GM21526 (cell line): Measurements from ENCODE around the gene C1orf141.
"Not testable (repeated sequence)": the region's sequence is repeated elsewhere in the genome, so short reads cannot be mapped to it uniquely, and the experiment has no call there.

Experiments used
- ATAC-seq: cut with Tn5 transposase; IDR thresholded peaks from one replicate; pipeline ENCODE4 v1.9.1; 2021; ENCODE audit warnings: moderate library complexity; ENCODE audit not compliant: unreplicated experiment, low FRiP score

The C1orf141 gene

GRCh38 chr1:67094191-67094590, 40.6 kb downstream of the C1orf141 start:
- ATAC-seq = no peak

- ATAC-seq = no peak
Observed at GRCh38 chr1:67089685-67090208, 45.0 kb downstream of the C1orf141 start.

- ATAC-seq = no peak
Observed at GRCh38 chr1:67088440-67088839, 46.3 kb downstream of the C1orf141 start.

- ATAC-seq = no peak
Observed at GRCh38 chr1:67085326-67085725, 49.4 kb downstream of the C1orf141 start.

- no peak for ATAC-seq
Observed at GRCh38 chr1:67084765-67085318, 49.9 kb downstream of the C1orf141 start.

GRCh38 chr1:67078291-67078690, 56.5 kb downstream of the C1orf141 start:
- ATAC-seq = no peak

GRCh38 chr1:67077593-67077992, 57.2 kb downstream of the C1orf141 start:
- no peak for ATAC-seq

GRCh38 chr1:67072749-67073148, 62.0 kb downstream of the C1orf141 start:
- no peak for ATAC-seq

GRCh38 chr1:67067655-67068054, 67.1 kb downstream of the C1orf141 start:
- ATAC-seq = not testable (repeated sequence)

GRCh38 chr1:67062412-67062811, 72.4 kb downstream of the C1orf141 start:
- no peak for ATAC-seq

- no peak for ATAC-seq
Observed at GRCh38 chr1:67061266-67061665, 73.5 kb downstream of the C1orf141 start.

- no peak for ATAC-seq
Observed at GRCh38 chr1:67060811-67061218, 74.0 kb downstream of the C1orf141 start.

- ATAC-seq = no peak
Observed at GRCh38 chr1:67059346-67059745, 75.4 kb downstream of the C1orf141 start.

GRCh38 chr1:67058761-67059160, 76.0 kb downstream of the C1orf141 start:
- no peak for ATAC-seq

- ATAC-seq = no peak
Observed at GRCh38 chr1:67058242-67058641, 76.5 kb downstream of the C1orf141 start.

GRCh38 chr1:67053785-67054772, 80.7 kb downstream of the C1orf141 start, which contains the start of gene SLC35D1:
Gene SLC35D1 (minus strand): TSS chr1:67054148. CDS start chr1:67054013, 135 bp downstream.
- ATAC-seq = peak; percentile 71

- ATAC-seq = peak; percentile 48
Observed at GRCh38 chr1:67053535-67053784, 81.3 kb downstream of the C1orf141 start.

- no peak for ATAC-seq
Observed at GRCh38 chr1:67052741-67053534, 81.8 kb downstream of the C1orf141 start.

- ATAC-seq = no peak
Observed at GRCh38 chr1:67051196-67051595, 83.6 kb downstream of the C1orf141 start.

GRCh38 chr1:67044631-67045270, 90.0 kb downstream of the C1orf141 start:
- no peak for ATAC-seq
